Measurements from ENCODE around the gene MEIS1.

Gene MEIS1

GRCh38 chr2:66539452-66539851 lies 104.5 kb downstream of the MEIS1 start:
- DNase-seq, result no peak

GRCh38 chr2:66541646-66542045 lies 106.7 kb downstream of the MEIS1 start:
- no peak for DNase-seq

- DNase-seq, result no peak
Observed at GRCh38 chr2:66543257-66543767, 108.4 kb downstream of the MEIS1 start.

- no peak for DNase-seq
Observed at GRCh38 chr2:66544258-66544657, 109.3 kb downstream of the MEIS1 start.

GRCh38 chr2:66545258-66545657 lies 110.3 kb downstream of the MEIS1 start:
- no peak for DNase-seq

GRCh38 chr2:66547118-66547517 lies 112.2 kb downstream of the MEIS1 start:
- no peak for DNase-seq

GRCh38 chr2:66547887-66548286 lies 113.0 kb downstream of the MEIS1 start:
- DNase-seq, result no peak

GRCh38 chr2:66548422-66548821 lies 113.5 kb downstream of the MEIS1 start:
- no peak for DNase-seq

GRCh38 chr2:66550826-66551225 lies 115.9 kb downstream of the MEIS1 start:
- DNase-seq, result no peak

GRCh38 chr2:66553370-66553769 lies 118.4 kb downstream of the MEIS1 start:
- peak; percentile 11 for DNase-seq

GRCh38 chr2:66555091-66555490 lies 120.2 kb downstream of the MEIS1 start:
- DNase-seq, result no peak

GRCh38 chr2:66555501-66556324 lies 120.8 kb downstream of the MEIS1 start:
- no peak for DNase-seq

GRCh38 chr2:66559672-66560071 lies 124.7 kb downstream of the MEIS1 start:
- no peak for DNase-seq

- no peak for DNase-seq
Observed at GRCh38 chr2:66560683-66561082, 125.8 kb downstream of the MEIS1 start.

GRCh38 chr2:66561645-66562303 lies 126.8 kb downstream of the MEIS1 start:
- no peak for DNase-seq

- DNase-seq, result no peak
Observed at GRCh38 chr2:66562304-66562685, 127.4 kb downstream of the MEIS1 start.

- DNase-seq, result no peak
Observed at GRCh38 chr2:66563473-66563872, 128.5 kb downstream of the MEIS1 start.

- no peak for DNase-seq
Observed at GRCh38 chr2:66565291-66565690, 130.4 kb downstream of the MEIS1 start.

- no peak for DNase-seq
Observed at GRCh38 chr2:66566726-66567399, 131.9 kb downstream of the MEIS1 start.

- no peak for DNase-seq
Observed at GRCh38 chr2:66567729-66568128, 132.8 kb downstream of the MEIS1 start.

GRCh38 chr2:66568650-66569300 lies 133.8 kb downstream of the MEIS1 start:
- no peak for DNase-seq

GRCh38 chr2:66569321-66569851 lies 134.5 kb downstream of the MEIS1 start:
- DNase-seq, result no peak

- no peak for DNase-seq
Observed at GRCh38 chr2:66569974-66570373, 135.0 kb downstream of the MEIS1 start.
